Activated CD4-positive, alpha-beta T cell treated with anti-CD3 and anti-CD28 coated beads for 24 hours (primary cell): ENCODE data around the gene TBXAS1.

Source experiments
- DNase-seq, 2 donors: peaks; one replicate each; pipeline ENCODE4 v3.0.0-alpha.2; 2020; ENCODE audit warnings: low read depth in 2 of 2

Gene TBXAS1

DNA sequence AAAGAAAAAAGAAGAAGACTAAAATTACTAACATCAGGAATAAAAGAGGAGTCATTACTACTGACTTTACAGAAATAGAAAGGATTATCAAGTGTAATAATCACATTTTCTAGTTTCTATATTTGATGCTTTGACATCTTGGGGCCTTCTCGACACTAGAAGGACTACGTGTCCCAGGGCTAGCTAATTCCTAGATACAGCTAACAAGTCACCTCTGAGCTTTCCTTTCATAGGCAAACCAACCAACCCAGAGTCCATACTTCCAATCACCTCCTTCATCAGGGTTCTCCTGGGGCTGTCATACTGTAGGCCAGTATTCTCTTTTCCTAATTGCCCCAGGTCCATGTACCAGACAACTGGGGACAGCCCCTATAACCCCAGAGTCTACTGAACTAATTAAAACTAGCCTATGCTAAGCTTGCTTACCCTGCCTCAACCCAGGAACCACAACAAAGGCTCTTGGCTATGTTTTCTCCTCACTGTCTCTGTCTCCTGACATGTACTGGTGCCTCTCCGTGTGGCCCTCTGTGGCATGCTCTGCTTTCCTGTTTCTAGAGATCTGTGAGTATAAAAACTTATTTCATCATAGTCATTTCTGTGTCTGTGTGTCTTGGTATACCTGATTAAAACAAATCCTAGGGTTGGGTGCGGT, 240.4 kb downstream of the TBXAS1 start:
- DNase-seq: no peak
